GM18498 (cell line): ENCODE results near the gene SEC61A1.

Source experiments
- ATAC-seq: cut with Tn5 transposase; IDR thresholded peaks from one replicate; pipeline ENCODE4 v1.9.1; 2021; ENCODE audit warnings: mild to moderate bottlenecking, moderate library complexity; ENCODE audit not compliant: unreplicated experiment

The SEC61A1 gene

GRCh38 chr3:128056258-128056657, 4.0 kb downstream of the SEC61A1 start:
- no peak for ATAC-seq

GRCh38 chr3:128060473-128061381, 8.5 kb downstream of the SEC61A1 start:
- no peak for ATAC-seq

GRCh38 chr3:128062033-128062745, 10.0 kb downstream of the SEC61A1 start:
- ATAC-seq = no peak

- ATAC-seq = no peak
These were observed 11.6 kb downstream of the SEC61A1 start for GRCh38 chr3:128063865-128064264.

- ATAC-seq = no peak
These were observed 12.7 kb downstream of the SEC61A1 start for GRCh38 chr3:128064962-128065361.

GRCh38 chr3:128066114-128066513, 13.9 kb downstream of the SEC61A1 start:
- no peak for ATAC-seq

- no peak for ATAC-seq
These were observed 14.4 kb downstream of the SEC61A1 start for GRCh38 chr3:128066676-128067075.

- ATAC-seq = no peak
These were observed 15.3 kb downstream of the SEC61A1 start for GRCh38 chr3:128067489-128067888.

GRCh38 chr3:128068156-128068620, 16.0 kb downstream of the SEC61A1 start:
- no peak for ATAC-seq

- ATAC-seq = no peak
These were observed 17.0 kb downstream of the SEC61A1 start for GRCh38 chr3:128069271-128069670.

GRCh38 chr3:128070898-128071591, 18.8 kb downstream of the SEC61A1 start:
- ATAC-seq = no peak

GRCh38 chr3:128071771-128072453, 19.7 kb downstream of the SEC61A1 start:
- no peak for ATAC-seq

- ATAC-seq = no peak
These were observed 20.4 kb downstream of the SEC61A1 start for GRCh38 chr3:128072454-128073184.

GRCh38 chr3:128073185-128073725, 21.0 kb downstream of the SEC61A1 start:
- ATAC-seq = no peak

GRCh38 chr3:128073807-128074206, 21.6 kb downstream of the SEC61A1 start:
- no peak for ATAC-seq

- no peak for ATAC-seq
These were observed 22.7 kb downstream of the SEC61A1 start for GRCh38 chr3:128074851-128075521.

GRCh38 chr3:128075522-128076482, 23.6 kb downstream of the SEC61A1 start:
- ATAC-seq = peak; percentile 54
